Stimulated activated CD4-positive, alpha-beta T cell treated with anti-CD3 and anti-CD28 coated beads, Interleukin-1b, Interleukin-23, amount 100 ng/mL, for 1 hour (primary cell): ENCODE measurements around the gene HLA-DQB2.
"Not testable (repeated sequence)": the region's sequence is repeated elsewhere in the genome, so short reads cannot be mapped to it uniquely, and the experiment has no call there.

Experiments
- DNase-seq, 2 donors: peaks; one replicate each; pipeline ENCODE4 v3.0.0-alpha.2; 2020; ENCODE audit warnings: low read depth in 2 of 2

The HLA-DQB2 gene

GRCh38 chr6:32763421-32763820, at the start of gene HLA-DQB2:
HLA-DQB2 (minus strand) TSS chr6:32763532; CDS start chr6:32763470, 62 bp downstream.
- DNase-seq, result no peak

- DNase-seq, result no peak
Observed at GRCh38 chr6:32809171-32809570, 45.8 kb upstream of the HLA-DQB2 start.

GRCh38 chr6:32807020-32807580, 43.8 kb upstream of the HLA-DQB2 start:
- no peak for DNase-seq

- not testable (repeated sequence) for DNase-seq
Observed at GRCh38 chr6:32805404-32805803, 42.1 kb upstream of the HLA-DQB2 start.

DNA sequence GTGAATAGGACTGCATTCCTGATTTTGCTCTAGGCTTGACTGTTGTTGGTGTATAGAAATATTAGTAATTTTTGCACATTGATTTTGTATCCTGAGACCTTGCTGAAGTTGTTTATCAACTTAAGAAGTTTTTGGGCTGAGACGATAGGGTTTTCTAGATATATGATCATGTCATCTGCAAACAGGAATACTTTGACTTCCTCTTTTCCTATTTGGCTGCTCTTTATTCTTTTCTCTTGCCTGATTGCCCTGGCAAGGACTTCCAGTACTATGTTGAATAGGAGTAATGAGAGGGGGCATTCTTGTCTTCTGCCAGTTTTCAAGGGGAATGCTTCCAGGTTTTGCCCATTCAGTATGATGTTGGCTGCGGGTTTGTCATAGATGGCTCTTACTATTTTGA, 40.1 kb upstream of the HLA-DQB2 start:
- no peak for DNase-seq

GRCh38 chr6:32799740-32800139, 36.4 kb upstream of the HLA-DQB2 start:
- DNase-seq, result no peak

- no peak for DNase-seq
Observed at GRCh38 chr6:32799168-32799567, 35.8 kb upstream of the HLA-DQB2 start.

DNA sequence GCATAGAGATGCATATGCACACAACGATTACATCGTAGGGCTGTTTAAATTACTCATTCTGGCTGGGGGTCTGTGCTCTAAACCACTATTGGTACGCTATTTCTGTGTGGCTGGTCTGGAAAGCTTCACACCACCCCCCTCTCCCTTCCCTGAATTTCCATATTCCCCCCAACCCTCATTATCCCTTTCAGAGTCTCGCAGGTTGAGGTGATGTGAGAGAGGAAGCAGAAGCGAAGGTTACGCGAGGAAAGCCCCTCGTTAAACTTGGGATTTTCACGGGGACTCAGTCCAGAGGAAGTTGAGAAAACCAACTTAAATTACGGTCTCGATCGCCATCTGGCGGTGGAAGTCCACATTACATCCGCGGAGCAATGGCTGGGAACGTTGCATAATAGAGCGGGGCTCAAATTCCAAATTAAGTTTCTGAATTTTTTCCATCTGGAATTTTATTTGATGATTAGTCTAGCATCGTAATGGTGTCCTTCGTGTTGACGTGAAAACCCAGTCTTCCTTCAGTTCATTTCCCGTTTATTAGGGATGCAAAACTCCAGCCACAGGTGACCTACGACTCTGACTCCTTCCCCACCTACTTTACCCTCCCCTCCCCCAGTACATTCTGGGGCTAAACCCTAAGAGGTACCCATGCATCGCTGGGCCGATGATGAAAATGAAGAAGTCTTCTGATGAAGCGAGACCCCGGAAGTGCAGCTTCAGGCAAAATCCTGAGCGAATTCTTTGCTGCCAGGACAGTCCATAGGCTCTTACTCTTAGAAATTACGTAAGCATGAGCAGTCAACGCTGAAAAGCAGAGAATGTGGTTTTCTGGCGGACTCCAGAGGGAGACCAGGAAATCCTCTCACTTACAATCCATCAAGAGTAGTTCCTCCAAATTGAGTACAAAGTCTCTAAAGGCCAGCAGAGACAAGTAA, 33.8 kb upstream of the HLA-DQB2 start:
- peak; percentile 48 to 81 for DNase-seq

- DNase-seq, result no peak
Observed at GRCh38 chr6:32794510-32794909, 31.2 kb upstream of the HLA-DQB2 start.

DNA sequence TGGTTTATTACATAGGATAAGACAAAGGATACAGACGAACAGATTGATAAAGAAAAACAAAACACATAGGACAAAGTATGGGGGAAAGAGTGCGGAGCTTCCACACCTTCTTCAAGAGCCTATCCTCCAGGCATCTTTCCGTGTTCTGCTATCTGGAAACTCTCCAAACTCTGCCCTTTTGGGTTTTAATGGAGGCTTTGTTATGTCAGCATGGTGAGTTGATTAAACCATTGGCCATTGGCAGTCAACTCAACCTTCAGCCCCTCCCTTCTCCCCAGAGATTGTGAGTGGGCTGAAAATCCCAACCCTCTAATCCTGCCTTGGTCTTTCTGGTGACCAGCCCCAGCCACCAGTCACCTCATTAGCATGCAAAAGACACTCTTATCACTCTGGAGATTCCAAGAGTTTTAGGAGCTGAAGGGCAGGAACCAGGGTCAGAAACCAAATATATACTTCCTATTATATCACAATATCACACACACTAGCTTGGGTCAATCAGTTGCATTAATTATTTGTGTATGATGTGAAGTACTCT, 29.6 kb upstream of the HLA-DQB2 start:
- DNase-seq, result no peak

- no peak for DNase-seq
Observed at GRCh38 chr6:32790306-32790705, 27.0 kb upstream of the HLA-DQB2 start.

DNA sequence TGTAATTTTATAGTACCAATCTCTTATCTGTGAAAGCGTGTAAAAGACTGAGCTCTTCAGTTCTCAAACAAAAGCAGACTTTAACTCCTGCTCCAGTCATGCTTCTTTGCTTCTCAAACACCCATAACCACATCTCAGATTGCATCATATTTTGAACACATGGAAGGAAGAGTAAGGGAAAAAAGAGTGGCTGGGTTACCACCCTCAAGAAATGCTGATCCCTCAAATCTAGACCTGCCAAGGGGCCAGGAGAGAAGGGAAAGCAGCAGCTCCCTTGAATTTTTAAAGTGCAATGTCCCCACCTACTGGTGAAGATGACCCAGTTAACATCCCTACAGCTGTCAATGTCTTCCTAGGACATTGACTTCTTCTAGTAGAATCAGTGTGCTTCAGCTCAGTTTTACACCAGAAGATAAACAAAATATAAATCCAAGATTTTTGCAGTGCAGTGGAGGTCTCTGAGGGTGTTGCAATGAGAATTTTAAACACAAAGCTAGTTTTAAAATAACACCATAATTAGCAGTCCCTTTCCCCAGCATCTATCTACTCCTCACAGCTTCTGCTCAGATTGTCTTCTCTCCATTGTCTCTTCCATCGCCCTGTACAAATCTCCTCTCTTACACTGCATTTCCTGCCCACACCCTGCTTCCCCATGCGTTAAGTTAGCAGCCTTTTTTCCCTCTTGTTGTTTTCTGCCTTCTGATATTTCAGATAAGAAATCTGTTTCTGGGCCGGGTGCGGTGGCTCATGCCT, 22.6 kb upstream of the HLA-DQB2 start:
- no peak for DNase-seq

GRCh38 chr6:32782923-32783322, 19.6 kb upstream of the HLA-DQB2 start:
- DNase-seq, result not testable (repeated sequence)

DNA sequence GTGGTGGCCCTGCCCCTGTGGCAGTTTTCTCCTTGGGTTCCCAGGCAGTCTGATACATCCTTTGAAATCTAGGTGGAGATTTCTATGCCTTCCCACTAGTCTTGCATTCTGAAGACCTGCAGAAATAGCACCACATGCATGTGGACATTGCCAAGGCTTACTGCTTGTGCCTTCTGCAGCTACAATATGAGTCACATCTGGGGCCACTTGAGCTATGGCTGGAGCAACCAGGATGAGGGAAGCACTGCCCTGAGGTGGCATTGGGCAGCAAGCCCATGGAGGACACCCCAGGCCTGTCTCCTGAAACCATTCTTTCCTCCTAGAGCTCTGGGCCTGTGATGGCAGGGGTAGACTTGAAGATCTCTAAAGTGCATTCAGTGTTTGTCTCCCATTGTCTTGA, 15.7 kb upstream of the HLA-DQB2 start:
- no peak for DNase-seq

- DNase-seq, result no peak
Observed at GRCh38 chr6:32775071-32775470, 11.7 kb upstream of the HLA-DQB2 start.

DNA sequence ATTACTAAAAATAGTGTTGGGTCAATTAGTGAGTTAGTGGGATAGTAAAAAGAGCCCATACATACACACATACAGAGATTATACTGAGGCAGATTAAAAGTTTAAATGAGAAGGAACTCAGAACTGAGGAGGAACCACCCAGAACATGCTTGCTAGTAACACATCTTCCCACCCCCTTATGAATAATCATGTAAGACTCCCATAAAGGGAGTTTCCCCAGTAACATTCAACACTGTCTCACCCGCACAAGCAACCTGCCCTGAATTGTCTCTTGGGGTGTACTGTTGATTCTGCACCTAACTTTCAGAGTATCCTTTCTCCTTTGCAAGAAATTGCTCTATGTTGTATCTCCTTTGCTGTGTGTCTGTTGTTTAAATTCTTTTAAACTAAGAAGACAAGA, 11.1 kb upstream of the HLA-DQB2 start:
- no peak for DNase-seq

DNA sequence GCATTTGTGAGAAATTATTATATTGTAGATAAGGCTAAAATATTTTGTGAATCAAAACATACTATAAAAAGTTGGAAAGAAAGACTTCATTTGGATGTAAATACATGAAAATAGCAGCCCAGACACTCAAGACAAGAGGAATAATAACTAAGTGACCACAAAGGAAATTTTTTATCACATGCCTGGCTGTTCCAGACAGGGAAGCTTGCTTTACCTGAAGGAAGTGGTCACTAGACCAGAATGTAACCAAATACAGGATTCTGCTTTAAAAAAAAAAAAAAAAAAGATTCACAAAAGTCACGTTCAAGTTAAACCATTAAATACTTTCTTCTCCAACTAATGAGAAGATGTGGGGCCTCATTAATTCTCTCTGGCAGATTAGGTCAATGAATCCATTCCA, 9.3 kb upstream of the HLA-DQB2 start:
- DNase-seq, result no peak

GRCh38 chr6:32764048-32764447, 716 bp upstream of the HLA-DQB2 start:
- no peak for DNase-seq

DNA sequence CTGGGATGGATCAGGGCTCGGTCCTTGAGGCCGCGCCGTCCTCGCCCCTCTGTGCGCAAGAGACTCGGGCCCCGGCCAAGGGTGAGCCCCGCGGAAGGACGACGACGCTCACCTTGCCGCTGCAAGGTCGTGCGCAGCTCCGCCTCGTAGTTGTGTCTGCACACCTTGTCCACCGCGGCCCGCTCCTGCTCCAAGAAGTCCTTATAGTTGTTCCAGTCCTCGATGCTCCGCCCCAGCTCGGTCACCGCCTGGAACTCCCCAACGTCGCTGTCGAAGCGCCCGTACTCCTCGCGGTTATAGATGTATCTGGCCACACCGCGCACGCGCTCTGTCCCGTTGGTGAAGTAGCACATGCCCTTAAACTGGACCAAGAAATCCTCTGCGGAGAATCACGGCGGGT, 1.8 kb downstream of the HLA-DQB2 start:
- DNase-seq, result no peak

DNA sequence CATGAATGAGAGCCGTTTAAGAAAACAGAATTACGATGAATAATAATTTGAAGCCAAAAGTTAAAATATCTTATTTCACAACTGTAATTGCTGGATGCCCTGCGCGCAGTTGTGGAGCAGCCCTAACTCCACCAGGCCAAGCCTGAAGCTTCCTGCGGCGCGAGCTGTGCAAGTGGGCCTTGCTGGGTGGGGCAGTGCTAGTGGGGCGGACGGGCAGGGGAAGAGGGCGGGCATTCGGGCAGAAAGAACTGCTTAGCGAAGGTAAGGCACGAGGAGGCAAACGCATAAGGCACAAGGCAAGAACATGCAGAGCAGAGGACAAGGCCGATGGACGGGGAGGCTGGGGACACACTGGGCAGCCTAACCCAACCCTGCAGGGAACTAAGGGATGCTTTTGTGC, 2.3 kb downstream of the HLA-DQB2 start:
- DNase-seq, result no peak

DNA sequence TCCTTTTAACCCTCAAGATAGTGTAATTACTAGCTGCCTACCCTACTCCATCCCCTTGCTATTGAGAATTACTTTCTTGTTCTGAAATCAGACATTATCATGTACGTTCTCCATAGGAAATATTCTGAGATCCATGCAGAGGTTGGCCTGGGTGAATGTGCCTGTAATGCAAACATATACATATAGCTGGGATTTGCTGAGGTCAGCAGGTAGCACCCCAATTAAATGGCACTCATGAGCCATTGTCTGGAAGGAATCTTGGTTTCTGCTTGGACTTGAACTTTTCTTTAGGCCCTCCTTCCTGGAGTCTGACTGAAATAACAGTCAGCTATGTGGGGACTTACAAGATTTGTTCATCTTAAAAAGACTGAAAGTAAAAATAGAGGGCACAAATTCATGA, 3.7 kb downstream of the HLA-DQB2 start:
- no peak for DNase-seq

- DNase-seq, result no peak
Observed at GRCh38 chr6:32752580-32752979, 10.8 kb downstream of the HLA-DQB2 start.
